GM21367 (cell line): ENCODE data around the gene MYO3B.
"Not testable (repeated sequence)": the region's sequence is repeated elsewhere in the genome, so short reads cannot be mapped to it uniquely, and the experiment has no call there.

ENCODE experiments used
- ATAC-seq: cut with Tn5 transposase; IDR thresholded peaks from one replicate; pipeline ENCODE4 v1.9.1; 2021; ENCODE audit not compliant: unreplicated experiment

MYO3B gene

DNA sequence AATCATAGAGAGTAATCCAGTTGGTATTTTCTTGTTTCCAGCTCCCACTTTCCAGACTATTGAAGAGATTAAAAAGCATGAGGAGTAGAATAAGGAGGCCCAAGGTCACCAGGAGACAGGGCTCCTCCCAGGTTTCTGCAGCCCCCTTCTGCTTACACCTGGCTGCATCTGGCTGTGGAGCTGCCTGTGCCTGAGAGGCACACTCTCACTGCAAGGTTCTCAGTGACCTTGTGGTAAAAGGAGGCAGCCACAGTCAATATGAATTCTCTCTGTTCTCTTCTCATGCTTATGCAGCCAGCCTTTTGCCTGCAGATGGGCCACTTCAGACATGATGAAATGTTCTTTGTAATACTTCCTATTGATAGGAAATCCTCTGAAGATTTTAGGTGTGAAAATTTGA, 233.7 kb downstream of the MYO3B start:
- ATAC-seq, result no peak

DNA sequence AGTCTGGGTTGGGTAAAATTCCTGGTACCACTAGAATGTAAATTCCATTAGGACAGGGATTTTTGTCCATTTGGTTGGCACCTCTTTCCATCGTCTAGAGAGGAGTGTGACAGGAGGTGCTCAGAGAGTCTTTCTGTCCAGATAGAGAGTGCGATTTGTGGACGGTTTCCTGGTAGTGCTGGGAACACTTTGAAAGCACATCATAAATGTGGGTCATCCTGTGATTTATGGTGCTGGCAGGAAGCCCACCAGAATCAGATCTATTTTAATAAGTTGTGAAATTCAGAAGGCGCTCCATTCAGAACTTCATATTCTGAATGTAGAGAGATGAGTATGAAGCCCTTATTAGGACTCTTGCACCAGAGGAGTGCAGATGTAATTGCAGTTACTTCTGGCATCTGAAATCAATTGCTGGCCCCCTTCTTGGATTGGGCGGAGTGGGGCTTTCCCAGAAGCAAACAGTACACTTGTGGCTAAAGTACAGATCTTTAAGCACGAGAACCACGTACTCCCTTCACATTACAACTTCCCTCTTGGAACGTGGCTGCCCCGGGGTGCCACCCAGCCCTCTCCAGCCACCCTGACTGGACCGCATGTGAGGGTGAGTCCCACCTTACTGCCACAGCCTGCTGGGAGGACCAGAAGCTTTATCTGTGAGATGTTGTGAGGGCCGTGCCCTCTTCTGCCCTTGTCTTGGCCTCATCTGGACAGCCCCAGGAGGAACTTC, 243.2 kb downstream of the MYO3B start:
- no peak for ATAC-seq

DNA sequence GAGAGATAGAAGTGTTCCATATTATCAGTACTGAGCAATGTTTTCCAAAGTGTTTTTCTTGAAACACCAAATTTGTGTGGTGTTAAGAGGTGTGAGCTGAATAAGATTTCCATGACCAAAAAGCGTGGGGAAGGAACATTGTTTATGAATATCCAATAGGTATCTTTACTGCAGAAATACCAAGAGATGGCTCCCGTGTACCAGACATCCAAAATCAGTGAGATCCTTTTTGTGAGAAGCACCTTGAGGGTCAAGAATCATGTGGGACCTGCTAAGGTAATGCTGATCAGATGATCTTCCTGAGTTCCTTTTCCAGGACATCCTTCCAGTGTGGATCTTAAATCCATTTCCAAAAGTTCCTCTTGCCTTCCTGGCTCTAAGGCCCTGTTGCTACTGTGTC, 246.0 kb downstream of the MYO3B start:
- ATAC-seq, result no peak

DNA sequence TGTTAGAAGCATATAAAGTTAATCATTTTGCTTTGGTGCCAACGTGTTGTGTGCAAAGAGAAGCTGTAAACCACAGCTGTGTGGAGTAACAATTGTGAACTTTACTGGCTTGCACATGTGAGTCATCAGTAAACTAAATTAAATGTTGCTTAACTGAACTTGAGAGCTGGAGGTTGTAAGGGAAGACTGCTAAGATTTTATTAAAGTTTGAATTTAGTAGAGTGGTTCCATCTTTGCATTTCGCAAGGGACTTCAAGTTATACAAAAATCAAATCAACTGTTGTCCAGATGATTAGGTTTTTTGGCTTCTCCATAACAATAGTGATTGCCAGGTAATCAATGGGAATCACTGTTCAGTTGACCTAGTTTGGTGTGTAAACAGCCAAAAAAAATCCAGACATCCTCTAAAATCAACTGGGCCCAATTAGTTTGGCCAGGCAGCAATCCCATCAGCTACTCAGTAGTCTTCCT, 247.4 kb downstream of the MYO3B start:
- ATAC-seq, result no peak

DNA sequence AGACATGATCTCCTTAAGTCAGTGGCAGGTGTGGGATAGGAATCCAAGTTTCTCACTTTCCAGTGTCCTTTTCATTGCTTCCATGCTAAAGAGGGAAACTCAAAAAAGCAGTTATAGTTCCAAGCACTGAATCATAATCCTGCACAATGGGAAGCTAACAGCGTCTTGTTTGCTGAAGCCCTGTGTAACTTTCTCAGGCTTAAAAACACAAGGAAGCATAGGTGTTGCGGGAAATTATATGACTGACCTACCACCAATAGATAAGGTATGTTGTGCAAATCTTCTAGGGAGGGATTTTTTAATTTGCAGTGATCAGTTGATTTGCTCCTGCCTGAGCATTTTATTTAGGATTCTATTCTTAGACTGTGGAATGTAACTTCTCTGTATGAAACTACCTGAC, 250.9 kb downstream of the MYO3B start:
- ATAC-seq, result no peak

DNA sequence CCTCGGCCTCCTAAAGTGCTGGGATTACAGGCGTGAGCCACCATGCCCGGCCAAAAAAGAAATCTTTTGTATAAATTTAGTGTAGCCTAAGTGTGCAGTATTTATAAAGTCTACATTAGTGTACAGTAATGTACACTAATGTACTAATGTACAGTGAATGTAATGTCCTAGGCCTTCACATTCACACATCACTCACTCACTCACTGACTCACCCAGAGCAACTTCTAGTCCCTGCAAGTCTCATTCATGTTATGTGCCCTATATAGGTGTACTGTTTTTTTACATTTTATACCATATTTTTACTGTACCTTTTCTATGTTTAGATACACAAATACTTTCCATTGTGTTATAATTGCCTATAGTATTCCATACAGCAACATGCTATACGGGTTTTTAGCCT, 254.9 kb downstream of the MYO3B start:
- ATAC-seq, result no peak

DNA sequence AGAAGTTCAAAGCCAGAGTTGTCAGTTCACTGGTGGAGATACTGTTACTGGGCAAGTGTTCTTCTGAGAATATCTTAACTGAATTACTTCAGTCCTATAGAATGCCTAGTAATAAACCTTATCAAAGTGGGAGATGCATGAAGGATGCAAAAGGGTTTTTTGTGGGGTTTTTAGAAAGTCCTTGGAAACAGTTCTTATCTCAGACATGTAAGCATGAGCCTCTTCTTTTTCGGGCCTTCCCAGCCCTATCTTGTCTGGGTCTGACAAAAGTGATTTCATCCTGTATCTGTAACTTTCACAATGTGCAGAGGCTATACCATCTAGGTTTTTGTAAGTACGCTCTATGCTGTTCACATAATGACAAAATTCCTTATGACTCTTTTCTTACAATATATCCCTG, 255.5 kb downstream of the MYO3B start:
- ATAC-seq, result no peak

DNA sequence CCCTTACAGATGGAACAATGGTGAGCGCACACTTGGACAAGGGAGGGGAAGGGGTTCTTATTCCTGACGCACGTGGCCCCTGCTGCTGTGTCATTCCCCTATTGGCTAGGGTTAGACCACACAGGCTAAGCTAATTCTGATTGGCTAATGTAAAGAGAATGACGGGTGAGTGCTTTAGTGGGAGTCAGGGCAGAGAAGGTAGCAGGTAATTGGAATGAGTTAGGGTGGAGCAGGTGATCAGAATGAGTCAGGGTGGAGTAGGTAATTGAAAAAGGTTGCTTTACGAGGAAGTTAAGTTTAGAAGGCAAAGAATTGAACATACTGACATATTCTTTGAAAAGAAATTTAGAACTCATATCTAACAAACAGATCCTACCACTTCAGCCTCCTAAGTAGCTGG, 256.4 kb downstream of the MYO3B start:
- ATAC-seq, result not testable (repeated sequence)

DNA sequence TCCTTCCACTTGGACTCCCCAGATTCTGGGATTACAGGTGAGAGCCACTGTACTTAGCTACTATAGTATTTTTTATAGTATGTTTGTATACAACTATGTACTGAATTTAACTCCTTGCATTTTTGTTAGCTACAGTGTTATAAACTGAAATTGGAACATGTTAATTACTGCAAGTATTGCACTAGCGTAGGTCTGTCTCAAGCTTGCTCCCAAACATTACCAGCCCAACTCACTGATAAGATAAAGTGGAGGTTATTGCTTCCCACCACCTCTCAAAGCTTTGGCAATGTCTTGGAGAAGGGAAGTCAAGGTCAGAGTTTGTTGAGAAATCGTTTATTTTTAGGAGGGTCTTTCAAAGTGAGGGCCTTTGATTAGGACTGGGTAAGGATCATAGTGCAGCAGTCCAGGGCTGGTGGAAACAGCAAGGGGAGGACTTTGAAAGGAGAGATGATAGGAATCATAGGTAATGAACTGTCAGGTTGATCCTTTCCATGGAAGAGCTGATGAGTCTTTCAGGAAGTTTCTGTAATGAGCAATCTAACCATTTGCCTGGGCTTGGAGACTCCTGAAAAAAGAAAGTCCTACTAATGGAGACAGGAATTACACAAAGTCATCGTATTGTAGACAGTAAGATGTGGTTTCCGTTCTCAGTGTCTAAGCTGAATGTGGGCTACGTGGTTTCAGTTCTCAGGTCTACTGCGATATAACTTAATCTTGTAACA, 257.1 kb downstream of the MYO3B start:
- no peak for ATAC-seq

DNA sequence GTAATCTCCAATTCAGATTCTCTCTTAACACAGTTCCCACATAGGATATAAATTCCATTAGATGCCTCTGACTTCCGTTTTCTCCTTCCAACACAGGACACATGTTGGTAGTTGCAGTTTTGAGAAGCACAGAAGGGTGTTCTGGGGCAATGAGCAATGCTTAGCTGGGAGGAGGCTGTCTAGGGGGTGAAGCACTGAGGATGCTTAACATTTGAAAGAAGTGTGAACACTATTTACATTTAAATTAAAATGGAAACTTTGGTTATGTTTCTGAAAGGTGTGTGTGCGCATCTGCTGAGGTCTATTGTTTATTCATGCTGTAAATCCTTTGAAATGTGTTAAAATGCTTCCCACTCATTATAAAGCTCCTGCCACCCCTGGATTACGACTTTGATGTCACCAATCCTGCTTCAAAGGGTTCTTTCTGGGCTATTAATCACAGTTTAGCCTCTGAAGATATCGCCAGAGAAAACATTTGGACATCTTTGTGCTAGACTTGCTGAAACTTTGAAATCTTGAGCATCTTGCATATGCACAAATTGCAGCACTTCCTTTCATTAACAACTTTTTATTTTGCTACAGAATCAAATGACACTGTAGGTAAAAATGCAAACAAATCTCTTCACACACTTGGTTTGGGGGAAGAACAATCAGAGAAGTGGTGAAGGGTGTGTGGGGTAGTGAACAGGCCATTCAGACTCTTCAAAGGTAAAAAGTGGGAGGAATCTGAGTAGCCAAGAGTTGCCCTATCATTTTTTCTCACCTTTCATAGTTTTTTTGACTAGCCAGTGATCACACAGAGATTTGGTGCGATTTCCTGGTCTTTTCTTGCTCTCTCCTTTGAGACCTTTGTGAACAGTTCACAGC, 258.4 kb downstream of the MYO3B start:
- no peak for ATAC-seq

DNA sequence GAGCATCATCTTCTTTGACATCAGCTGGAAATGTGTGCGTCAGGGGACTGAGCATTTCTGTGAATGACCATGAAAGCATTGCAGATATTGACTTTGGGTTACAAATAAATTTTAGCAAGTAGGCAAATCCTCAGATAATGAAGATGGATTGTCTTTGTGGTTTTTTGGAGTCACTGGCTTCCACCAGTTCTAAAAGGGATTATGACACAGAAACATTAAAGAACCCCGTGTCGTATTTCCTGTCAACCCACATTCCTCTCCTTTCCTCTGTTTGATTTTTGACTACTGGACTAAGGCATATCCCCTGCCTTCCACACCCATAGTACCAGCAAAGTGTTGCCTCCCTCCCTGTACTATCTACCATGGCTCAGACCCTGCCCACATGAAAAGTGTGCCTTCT, 268.1 kb downstream of the MYO3B start:
- ATAC-seq, result no peak

DNA sequence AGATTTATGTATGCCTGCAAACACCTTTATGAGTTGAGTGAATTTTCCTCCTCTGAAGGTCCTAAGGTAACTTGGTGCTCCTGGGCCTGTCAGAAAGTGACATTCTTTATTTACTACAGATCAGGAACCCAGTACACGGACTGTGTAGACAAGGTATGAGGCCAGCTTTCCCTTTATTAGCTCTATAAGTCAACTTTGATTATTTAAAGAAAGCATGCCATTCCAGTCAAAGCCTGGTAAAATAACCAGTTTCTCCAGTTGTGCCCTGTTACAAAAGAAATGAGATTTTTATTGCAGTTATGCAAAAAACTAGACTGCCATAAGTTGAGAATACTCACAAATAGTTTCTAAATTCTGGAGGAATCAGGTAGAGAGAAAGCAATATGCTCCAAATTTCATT, 271.1 kb downstream of the MYO3B start:
- no peak for ATAC-seq

DNA sequence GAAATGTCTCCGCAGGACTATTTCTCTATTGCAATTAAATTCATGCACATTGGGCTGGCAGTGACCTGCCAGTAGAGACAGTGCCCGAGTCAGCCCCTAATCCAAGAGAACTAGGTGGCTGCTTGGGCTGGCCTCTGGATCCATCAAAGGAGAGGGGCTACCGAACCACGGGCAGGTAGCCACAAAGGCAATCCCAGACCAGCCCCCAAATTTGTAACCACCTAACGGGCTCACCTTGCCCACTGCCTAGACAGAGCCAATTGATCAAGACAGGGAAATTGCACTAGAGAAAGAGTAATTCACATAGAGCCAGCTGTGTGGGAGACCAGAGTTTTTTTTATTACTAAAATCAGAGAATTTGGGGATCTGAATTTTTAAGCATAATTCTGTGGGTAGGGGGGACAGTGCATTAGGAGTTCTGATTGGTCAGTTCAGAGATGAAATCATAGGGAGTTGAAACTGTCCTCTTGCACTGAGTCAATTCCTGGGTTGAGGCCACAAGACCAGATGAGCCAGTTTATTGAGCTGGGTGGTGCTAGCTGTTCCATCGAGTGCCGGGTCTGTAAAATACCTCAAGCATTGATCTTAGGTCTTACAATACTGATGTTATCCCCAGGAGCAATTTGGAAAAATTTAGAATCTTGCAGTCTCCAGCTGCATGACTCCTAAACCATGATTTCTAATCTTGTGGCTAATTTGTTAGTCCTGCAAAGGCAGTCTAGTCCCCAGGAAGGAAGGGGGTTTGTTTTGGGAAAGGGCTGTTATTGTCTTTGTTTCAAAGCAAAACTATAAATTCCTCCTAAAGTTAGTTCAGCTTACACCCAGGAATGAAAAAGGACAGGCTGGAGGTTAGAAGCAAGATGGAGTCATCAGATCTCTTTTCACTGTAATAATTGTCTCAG, 276.8 kb downstream of the MYO3B start:
- ATAC-seq, result no peak

DNA sequence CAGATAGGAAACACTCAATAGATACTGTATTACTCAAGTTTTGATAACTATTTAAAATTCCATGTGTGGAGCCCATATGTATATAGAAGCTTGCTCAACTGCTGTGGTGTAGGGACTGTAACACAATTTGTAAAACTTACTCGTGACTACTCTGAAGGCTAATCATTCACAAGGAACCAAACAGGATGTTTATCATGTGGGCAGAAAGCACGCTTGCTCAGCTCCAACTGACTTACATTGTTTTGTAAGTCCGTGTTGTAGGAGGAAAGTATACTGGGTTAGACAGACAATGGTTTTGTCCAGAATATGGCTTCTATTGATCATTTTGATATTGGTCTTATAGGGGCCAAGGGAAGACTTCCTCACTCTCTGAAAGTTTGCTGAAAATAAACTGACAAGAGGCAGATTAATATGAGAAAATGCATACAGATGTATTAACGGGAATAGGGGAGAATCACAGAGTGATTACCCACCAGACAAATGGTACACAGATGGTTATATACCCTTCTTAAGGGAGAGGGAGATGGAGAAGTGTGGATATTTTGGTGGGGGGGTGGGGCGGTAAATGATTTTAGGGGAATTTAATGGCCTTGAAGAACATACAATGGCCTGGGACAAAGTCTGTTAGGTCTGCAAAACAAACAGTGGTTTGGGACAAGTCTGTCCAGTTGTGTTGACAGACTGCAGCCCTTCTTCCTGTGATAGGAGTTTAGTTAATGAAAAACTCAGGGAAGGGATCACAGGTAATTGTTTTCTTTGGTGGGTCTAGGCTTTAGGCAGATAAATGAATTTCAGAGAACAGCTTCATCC, 277.9 kb downstream of the MYO3B start:
- ATAC-seq, result no peak

DNA sequence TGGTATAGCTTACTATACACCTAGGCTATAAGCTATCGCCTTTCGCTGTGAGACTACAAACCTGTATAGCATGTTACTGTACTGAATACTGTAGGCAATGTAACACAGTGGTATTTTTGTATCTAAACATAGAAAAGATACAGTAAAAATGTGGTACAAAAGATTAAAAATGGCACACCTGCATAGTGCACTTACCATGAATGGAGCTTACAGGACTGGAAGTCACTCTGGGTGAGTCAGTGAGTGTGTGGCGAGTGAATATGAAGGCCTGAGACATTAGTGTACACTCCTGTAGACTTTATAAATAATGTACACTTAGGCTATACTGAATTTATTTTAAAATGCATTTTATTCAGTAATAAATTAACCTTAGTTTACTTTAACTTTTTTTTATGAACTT, 279.0 kb downstream of the MYO3B start:
- no peak for ATAC-seq

DNA sequence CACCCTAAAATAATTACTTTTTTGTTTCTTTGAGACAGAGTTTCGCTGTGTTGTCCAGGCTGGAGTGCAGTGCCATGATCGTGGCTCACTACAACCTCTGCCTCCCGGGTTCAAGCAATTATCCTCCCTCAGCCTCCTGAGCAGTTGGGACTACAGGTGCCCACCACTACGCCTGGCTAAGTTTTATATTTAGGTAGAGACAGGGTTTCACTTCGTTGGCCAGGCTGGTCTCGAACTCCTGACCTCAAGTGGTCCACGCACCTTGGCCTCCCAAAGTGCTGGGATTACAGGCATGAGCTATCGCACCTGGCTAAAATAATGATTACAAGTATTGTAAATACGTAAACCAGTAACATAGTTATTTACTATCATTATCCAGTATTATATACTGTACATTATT, 279.8 kb downstream of the MYO3B start:
- no peak for ATAC-seq

DNA sequence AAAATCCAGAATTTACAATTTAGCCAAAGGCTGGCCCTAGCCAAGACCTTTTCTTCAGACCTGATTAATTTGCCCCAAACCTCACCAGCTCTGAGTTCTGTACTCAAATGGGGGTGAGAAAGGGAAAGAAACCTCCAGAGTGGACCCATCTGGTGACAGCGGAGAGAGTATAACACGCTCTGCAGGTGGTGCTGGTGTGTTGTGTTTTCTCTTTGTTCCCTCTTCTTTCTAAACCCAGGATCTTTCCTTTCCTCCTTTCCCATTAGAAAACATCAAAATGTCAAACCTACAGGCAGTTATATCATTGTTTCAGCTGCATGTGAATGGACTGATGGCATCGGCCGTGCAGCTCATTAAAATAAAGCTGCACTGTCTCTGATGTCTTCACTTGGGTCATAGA, 283.9 kb downstream of the MYO3B start:
- no peak for ATAC-seq

DNA sequence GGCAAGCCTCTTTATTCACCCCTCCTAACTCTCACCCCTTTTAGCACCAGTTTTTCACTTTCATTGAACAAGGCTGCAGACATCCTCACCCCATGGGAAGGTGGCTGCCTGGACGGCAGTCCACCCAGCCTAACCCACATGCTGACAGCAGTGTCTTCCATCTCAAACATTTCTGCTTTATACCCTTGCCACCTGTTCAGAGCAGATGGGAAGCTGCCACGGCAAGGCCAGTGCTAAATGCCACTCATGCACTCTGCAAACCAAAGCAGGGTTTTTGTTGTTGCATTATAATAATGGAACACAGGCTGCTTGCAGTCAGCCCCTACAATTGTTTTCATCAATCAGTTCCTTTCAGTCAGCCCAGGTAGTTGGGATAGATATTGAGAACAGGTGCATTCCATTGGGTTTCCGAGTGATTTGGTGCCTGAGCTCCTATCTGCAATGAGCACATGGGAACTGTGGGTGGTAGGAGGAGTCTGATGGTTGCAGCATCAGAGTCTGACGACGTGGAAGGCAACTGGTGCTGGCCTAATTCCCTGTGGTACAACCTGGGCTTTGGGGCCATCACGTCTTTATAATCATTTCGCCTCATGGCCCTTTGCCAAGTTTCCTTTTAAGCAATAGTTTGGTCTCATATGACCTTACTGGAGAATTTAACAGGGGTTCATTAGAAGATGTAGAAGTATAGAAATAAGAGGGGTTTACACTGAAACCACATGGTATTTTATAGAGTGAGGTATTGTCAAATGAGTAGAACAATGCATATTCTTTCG, 284.7 kb downstream of the MYO3B start:
- ATAC-seq, result no peak

DNA sequence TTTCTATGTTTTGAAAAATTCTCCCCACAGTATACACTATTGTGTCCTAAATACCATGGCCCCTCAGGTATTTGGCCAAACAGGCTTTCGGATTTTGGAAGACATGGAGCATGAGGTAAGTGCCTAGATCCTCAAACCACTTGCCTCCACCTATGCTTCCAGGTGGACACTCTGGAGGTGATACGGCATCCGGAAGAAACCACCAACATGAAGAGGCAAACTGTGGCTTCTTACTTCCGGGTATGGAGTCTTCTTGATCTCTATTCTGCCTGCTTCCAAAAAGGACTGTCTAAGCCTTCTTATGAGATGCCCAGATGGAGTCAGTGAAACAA, 285.2 kb downstream of the MYO3B start:
- ATAC-seq, result no peak
